ENCODE results near the gene VWA8.
"Not testable (repeated sequence)": the region's sequence is repeated elsewhere in the genome, so short reads cannot be mapped to it uniquely, and the experiment has no call there.

The VWA8 gene

DNA sequence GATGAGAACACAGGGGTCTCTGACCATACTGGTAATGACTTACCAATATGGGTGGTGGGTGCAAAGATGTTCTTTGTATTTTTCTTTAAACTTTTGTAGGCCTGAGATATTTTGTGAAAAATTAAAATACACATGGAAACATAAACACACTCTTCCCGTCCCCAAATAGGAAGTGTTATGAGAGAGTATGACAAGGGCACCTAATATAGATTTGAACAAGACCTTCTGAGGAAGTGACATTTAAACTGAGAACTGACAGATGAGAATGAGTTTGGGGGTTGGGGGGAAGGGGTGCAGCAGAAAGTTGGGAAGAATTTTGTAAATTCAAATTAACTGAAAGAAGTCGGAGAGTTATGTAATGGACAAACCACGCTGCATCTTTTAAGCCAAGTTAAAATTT lies 279.3 kb downstream of the VWA8 start:
- DNase-seq (ENCODE audit: low read depth), result no peak

- no peak for DNase-seq (ENCODE audit: low read depth)
These were observed 280.0 kb downstream of the VWA8 start for GRCh38 chr13:41680900-41681299.

DNA sequence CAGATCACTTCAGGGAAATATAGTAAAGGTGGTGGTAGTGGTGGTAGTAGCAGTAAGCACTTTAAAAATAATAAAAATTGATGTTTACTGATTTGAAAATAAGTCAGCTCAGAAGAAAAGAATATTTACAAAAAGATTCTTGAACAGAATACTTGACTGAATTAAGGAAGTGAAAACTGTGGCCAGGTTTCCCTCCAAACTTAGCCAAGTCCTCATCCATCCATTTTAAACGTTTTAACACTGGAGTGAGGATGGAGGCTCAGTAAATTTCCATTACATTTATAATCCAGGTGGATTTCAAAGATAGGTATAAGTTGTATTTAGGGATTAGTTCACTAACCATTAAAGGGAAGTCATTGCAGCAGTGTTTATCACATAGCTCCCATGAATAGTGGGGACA lies 282.1 kb downstream of the VWA8 start:
- DNase-seq (ENCODE audit: low read depth), result no peak

DNA sequence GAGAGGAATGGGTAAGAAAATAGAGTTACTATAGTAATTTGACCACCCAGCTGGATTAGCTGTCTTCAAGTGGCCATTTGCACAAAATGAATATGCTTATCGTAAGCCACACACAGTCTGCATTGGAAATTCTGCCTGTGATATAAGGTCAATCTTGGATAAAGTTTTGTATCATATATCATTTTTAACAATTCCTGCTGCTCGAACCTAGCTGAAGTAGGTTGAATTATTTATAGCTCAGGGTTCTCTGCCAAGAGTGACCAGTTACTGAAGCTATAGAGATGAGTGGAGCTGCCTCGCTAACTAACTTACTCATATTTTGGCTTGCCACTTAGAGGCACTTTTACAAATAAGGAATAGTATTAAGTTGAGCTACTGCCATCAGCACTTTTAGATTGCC lies 282.7 kb downstream of the VWA8 start:
- no peak for DNase-seq (ENCODE audit: low read depth)

DNA sequence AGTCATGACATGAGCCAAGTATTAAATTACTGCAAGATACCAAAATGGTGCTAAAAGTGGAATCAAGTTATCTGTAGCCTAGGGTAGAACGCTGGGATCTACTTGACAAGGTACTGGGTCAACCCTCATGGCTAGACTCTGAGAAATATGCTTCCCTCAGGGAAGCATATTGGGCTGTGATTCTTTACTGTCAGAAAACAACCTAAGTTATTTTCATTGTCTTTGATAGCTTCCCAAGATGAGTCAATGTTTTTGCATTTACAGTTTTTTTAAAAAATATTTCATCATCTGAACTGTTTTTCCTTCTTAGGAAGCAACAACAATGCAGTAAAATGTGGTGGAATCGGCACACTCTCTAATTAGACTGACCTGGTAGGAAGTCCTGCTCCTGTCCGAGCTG lies 285.6 kb downstream of the VWA8 start:
- DNase-seq (ENCODE audit: low read depth), result no peak

DNA sequence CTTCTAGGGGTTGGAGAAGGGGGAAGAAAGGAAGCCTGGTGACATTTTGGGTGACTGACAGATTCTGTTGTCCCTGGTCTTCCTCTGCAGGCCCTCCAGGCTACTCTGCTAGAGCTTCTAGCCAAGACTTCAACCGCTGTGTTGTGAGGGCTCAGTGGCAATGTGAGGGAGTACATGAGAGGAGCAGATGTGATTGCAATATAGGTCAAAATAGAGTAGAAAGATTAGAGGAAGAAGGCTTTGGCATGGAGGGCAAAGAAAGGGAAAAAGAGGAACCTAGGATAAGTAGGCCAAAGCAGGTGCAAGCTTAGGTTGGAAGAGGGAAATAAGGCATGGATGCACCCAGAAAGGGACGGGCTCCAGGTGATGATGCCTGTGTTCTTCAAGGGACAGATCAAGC lies 286.7 kb downstream of the VWA8 start:
- DNase-seq (ENCODE audit: low read depth), result no peak

DNA sequence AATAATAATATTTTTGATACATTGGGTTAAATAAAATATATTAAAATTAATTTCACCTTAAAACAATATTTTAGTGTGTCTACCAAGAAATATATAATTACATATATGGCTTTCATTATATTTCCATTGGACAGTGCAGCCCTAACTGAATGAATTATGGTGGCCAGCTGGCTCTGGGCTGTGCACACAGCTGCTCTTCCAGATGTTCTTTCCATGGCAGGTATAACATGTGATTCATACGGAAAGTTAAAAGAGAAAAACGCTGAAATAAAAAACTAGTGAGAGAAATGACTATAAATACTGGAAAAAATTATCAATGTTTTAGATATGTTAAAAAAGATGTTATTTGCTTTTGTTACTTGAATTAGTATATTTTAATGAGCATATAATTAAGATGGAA lies 287.3 kb downstream of the VWA8 start:
- no peak for DNase-seq (ENCODE audit: low read depth)

DNA sequence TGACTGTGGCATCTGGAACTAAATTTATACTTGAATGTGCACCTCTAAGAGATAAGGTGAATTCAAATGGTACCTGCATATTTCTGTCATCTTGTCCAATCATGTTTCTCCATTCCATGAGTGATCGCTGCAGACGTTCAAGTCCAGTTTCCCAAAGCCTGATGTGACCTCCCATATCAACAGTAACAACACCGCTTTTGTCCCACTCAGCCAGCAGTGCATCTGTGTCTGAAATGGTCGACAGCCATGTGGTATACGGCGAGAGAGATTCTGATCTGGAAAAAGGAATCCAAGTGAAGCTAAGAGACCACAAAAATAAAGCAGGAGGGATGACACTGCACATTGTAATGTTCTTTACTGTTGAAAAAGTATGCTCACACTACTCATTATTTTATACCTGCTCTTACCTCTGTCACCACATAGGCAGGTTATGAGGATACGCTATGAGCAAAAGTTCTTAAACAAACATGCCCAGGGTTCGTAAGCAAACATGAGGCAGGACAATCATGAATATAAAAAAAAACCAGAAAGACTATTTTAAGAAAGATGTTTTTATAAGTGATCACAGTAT lies 290.0 kb downstream of the VWA8 start:
- DNase-seq (ENCODE audit: low read depth), result no peak

- DNase-seq (ENCODE audit: low read depth), result no peak
These were observed 292.7 kb downstream of the VWA8 start for GRCh38 chr13:41668130-41668757.

GRCh38 chr13:41666644-41667043 lies 294.3 kb downstream of the VWA8 start:
- DNase-seq (ENCODE audit: low read depth), result no peak

- DNase-seq (ENCODE audit: low read depth), result no peak
These were observed 300.5 kb downstream of the VWA8 start for GRCh38 chr13:41660411-41660810.

GRCh38 chr13:41658057-41658661 lies 302.8 kb downstream of the VWA8 start:
- DNase-seq (ENCODE audit: low read depth), result no peak

GRCh38 chr13:41655997-41656396 lies 304.9 kb downstream of the VWA8 start:
- no peak for DNase-seq (ENCODE audit: low read depth)

- no peak for DNase-seq (ENCODE audit: low read depth)
These were observed 306.1 kb downstream of the VWA8 start for GRCh38 chr13:41654796-41655195.

DNA sequence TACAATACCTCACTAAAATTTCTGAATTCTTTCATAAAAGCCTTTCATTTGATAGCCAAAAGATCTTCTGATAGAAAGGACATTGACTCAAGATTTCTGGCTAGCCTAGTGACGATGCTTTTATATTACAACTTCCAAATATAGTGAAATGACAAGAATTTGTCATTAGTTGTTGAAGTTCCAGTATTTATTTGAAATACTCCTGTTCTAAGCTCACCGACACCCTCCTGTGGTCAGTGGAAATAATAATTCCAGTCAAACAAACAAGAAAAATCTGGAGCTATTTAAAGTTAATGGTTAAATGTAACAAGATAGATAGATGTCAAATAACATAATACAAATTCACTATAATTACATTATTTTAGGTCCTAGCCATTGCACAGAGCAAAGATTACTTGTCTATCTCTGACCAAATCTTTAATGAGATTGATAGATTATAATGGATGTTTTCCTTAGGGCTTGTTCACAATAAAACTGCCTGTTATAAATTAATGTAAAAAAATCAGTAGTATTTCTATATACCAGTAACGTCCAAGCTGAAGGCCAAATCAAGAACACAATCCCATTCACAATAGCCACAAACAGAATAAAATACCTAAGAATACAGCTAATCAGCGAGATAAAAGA lies 308.1 kb downstream of the VWA8 start:
- no peak for DNase-seq (ENCODE audit: low read depth)

GRCh38 chr13:41651413-41652058 lies 309.4 kb downstream of the VWA8 start:
- DNase-seq (ENCODE audit: low read depth), result no peak

DNA sequence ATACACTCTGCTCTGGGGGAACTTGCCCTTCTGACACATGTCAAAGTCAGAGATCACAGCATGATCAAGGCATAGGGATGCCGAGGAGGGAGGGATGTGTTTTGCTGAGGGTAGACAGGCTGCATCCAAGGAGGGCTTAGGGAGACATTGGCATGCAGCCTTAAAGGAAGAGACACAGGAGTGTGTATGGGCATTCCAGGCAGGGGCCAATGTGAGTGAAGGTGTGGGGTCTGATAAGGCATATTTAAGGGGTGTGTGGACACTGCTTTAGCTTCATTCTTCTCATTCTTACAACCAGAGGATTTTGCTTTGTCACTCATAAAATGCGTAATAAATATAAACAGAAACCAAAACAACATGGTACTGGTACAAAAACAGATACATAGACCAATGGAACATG lies 310.2 kb downstream of the VWA8 start:
- no peak for DNase-seq (ENCODE audit: low read depth)

- no peak for DNase-seq (ENCODE audit: low read depth)
These were observed 311.2 kb downstream of the VWA8 start for GRCh38 chr13:41649659-41650058.

DNA sequence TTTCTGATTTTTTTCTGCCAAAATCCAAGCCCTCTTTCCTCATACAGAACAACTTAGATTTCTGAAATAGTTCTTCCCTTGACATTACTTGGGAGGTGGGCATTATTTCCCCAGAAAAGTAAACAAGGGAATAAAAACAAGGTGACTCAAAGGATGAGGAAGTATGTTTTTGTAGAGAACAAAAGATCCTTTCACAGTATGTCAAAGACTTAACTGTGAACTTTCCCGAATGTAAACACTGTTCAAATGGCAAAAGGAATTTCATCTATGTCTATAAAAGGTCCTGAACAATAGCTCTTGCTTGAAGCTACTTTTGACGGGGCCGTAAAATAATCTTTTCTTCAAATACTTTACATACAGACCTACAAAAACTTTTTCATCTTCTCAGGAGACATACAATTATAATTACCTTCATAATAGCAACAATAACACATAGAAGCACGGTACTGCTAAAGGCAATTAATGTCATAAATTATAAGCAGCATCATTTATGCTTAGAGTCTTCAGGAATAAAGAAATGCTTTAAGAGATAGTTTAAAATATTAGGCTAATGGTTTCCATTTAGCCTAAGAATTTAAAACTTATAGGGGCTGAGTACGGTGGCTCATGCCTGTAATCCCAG lies 312.5 kb downstream of the VWA8 start:
- DNase-seq (ENCODE audit: low read depth), result no peak

GRCh38 chr13:41647699-41648313 lies 313.1 kb downstream of the VWA8 start:
- not testable (repeated sequence) for DNase-seq (ENCODE audit: low read depth)

- DNase-seq (ENCODE audit: low read depth), result no peak
These were observed 315.6 kb downstream of the VWA8 start for GRCh38 chr13:41645331-41645730.

GRCh38 chr13:41644742-41645141 lies 316.2 kb downstream of the VWA8 start:
- no peak for DNase-seq (ENCODE audit: low read depth)

Measured in T-helper 22 cell (primary cell).